HUES64 (cell line): ENCODE measurements around the gene TMEM26.

Experiments used
- H3K27ac ChIP-seq: 2 replicates; pipeline ENCODE4 v1.7.0; 2013; ENCODE audit warnings: low read depth, low read length, inconsistent platforms
- H3K27me3 ChIP-seq: 2 replicates; pipeline ENCODE4 v1.6.1; 2013; ENCODE audit warnings: mild to moderate bottlenecking, low read length; ENCODE audit not compliant: insufficient read depth
- H3K36me3 ChIP-seq: 2 replicates; pipeline ENCODE4 v1.6.1; 2013; ENCODE audit warnings: mild to moderate bottlenecking, low read length; ENCODE audit not compliant: insufficient read depth
- H3K4me1 ChIP-seq: 2 replicates; pipeline ENCODE4 v1.6.1; 2013; ENCODE audit warnings: mild to moderate bottlenecking, low read length, moderate library complexity; ENCODE audit not compliant: insufficient read depth
- H3K4me3 ChIP-seq: 2 replicates; pipeline ENCODE4 v1.5.1; 2013; ENCODE audit warnings: mild to moderate bottlenecking, low read length, moderate library complexity
- H3K9ac ChIP-seq: 2 replicates; pipeline ENCODE4 v1.6.1; 2013; ENCODE audit warnings: mild to moderate bottlenecking, low read depth, low read length
- H3K9me3 ChIP-seq: 2 replicates; pipeline ENCODE4 v1.6.1; 2013; ENCODE audit warnings: low read depth, low read length; ENCODE audit not compliant: insufficient read depth
- WGBS: fragments of 150-250, 120-280 bp; methylation state at CpG from one replicate; pipeline ENCODE4 v1.1.7; 2013; ENCODE audit warnings: missing lambda C conversion rate; 5-methylcytosine and 5-hydroxymethylcytosine counted together

The TMEM26 gene

GRCh38 chr10:61456095-61456789 lies 3.1 kb upstream of the TMEM26 start:
- Histone ChIP-seq H3K4me1 (peaks cover 5% of the 10 kb centered on the region; the same call in 1 of the 2 replicates), H3K27ac (no peak overlapping the region), H3K27me3 (peaks cover 46% of the 10 kb centered on the region), H3K9me3 (no peaks in the 10 kb centered on the region), H3K36me3 (no peaks in the 10 kb centered on the region), H3K9ac (no peak overlapping the region), H3K4me3 (no peak overlapping the region)
- 95% methylated on average over 4 of the region's 4 CpGs for WGBS

- no peaks in the 10 kb centered on the region for H3K9me3 ChIP-seq
- H3K27me3 ChIP-seq: peaks cover 51% of the 10 kb centered on the region
- H3K4me3 ChIP-seq: no peak overlapping the region
- WGBS: 90% methylated on average over 7 of the region's 8 CpGs
- H3K27ac ChIP-seq: no peak overlapping the region
- H3K9ac ChIP-seq: no peak overlapping the region
- H3K4me1 ChIP-seq: peaks cover 5% of the 10 kb centered on the region; the same call in 1 of the 2 replicates
- H3K36me3 ChIP-seq: no peaks in the 10 kb centered on the region
Measured at GRCh38 chr10:61455656-61456055, 2.5 kb upstream of the TMEM26 start.

- H3K9ac ChIP-seq: no peak overlapping the region
- no peak overlapping the region for H3K27ac ChIP-seq
- H3K36me3 ChIP-seq: no peaks in the 10 kb centered on the region
- H3K4me1 ChIP-seq: peaks cover 5% of the 10 kb centered on the region; the same call in 1 of the 2 replicates
- no peak overlapping the region for H3K4me3 ChIP-seq
- H3K9me3 ChIP-seq: no peaks in the 10 kb centered on the region
- WGBS: 90% methylated on average over 3 of the region's 4 CpGs
- peaks cover 51% of the 10 kb centered on the region for H3K27me3 ChIP-seq
Measured at GRCh38 chr10:61454541-61454940, 1.4 kb upstream of the TMEM26 start.

- Histone ChIP-seq H3K4me1 (peaks cover 5% of the 10 kb centered on the region; the same call in 1 of the 2 replicates), H3K4me3 (peak overlapping the region; percentile 78), H3K36me3 (no peaks in the 10 kb centered on the region), H3K9me3 (no peaks in the 10 kb centered on the region), H3K27ac (no peak overlapping the region), H3K27me3 (peaks cover 51% of the 10 kb centered on the region), H3K9ac (peak overlapping the region; percentile 36)
- 7% methylated on average over 28 of the region's 28 CpGs for WGBS
Measured at GRCh38 chr10:61452151-61452651, 980 bp downstream of the TMEM26 start.

GRCh38 chr10:61451357-61451756 lies 1.8 kb downstream of the TMEM26 start:
- H3K9me3 ChIP-seq: no peaks in the 10 kb centered on the region
- WGBS: 91% methylated on average over 3 of the region's 3 CpGs

GRCh38 chr10:61448841-61449600 lies 4.2 kb downstream of the TMEM26 start:
- no peak overlapping the region for H3K27ac ChIP-seq
- H3K4me3 ChIP-seq: no peak overlapping the region
- H3K36me3 ChIP-seq: no peaks in the 10 kb centered on the region
- H3K9ac ChIP-seq: no peak overlapping the region
- peaks cover 33% of the 10 kb centered on the region for H3K27me3 ChIP-seq
- WGBS: 89% methylated on average over 1 of the region's 5 CpGs
- H3K4me1 ChIP-seq: peaks cover 5% of the 10 kb centered on the region; the same call in 1 of the 2 replicates
- H3K9me3 ChIP-seq: no peaks in the 10 kb centered on the region

More at GRCh38 chr10:61451357-61451756, 1.8 kb downstream of the TMEM26 start:
- no peak overlapping the region for H3K9ac ChIP-seq
- H3K27ac ChIP-seq: no peak overlapping the region
- H3K4me3 ChIP-seq: no peak overlapping the region
- H3K27me3 ChIP-seq: peaks cover 51% of the 10 kb centered on the region
- peaks cover 5% of the 10 kb centered on the region; the same call in 1 of the 2 replicates for H3K4me1 ChIP-seq
- no peaks in the 10 kb centered on the region for H3K36me3 ChIP-seq

GRCh38 chr10:61448091-61448490 lies 5.1 kb downstream of the TMEM26 start:
- Histone ChIP-seq H3K4me3 (no peak overlapping the region), H3K4me1 (no peaks in the 10 kb centered on the region), H3K36me3 (no peaks in the 10 kb centered on the region), H3K27ac (no peak overlapping the region), H3K9me3 (no peaks in the 10 kb centered on the region), H3K27me3 (peaks cover 24% of the 10 kb centered on the region), H3K9ac (no peak overlapping the region)
- WGBS: 84% methylated on average over 3 of the region's 3 CpGs

GRCh38 chr10:61439058-61439609 lies 14.0 kb downstream of the TMEM26 start:
- Histone ChIP-seq H3K4me1 (no peaks in the 10 kb centered on the region), H3K27me3 (no peaks in the 10 kb centered on the region), H3K9ac (no peak overlapping the region), H3K27ac (no peak overlapping the region), H3K4me3 (no peak overlapping the region), H3K36me3 (no peaks in the 10 kb centered on the region), H3K9me3 (no peaks in the 10 kb centered on the region)
- WGBS: 88% methylated on average over 2 of the region's 4 CpGs

- H3K27me3 ChIP-seq: no peaks in the 10 kb centered on the region
- no peak overlapping the region for H3K9ac ChIP-seq
- H3K36me3 ChIP-seq: no peaks in the 10 kb centered on the region
- H3K27ac ChIP-seq: no peak overlapping the region
- no peak overlapping the region for H3K4me3 ChIP-seq
- H3K9me3 ChIP-seq: no peaks in the 10 kb centered on the region
- H3K4me1 ChIP-seq: no peaks in the 10 kb centered on the region
- WGBS: 89% methylated on average over 1 of the region's 2 CpGs
Measured at GRCh38 chr10:61438141-61438988, 14.8 kb downstream of the TMEM26 start.

GRCh38 chr10:61423178-61423577 lies 30.0 kb downstream of the TMEM26 start:
- Histone ChIP-seq H3K27ac (no peak overlapping the region), H3K4me3 (no peak overlapping the region), H3K4me1 (peaks cover 1% of the 10 kb centered on the region; the same call in 1 of the 2 replicates), H3K27me3 (no peaks in the 10 kb centered on the region), H3K36me3 (no peaks in the 10 kb centered on the region), H3K9ac (no peak overlapping the region), H3K9me3 (peaks cover 31% of the 10 kb centered on the region)
- 100% methylated on average over 1 of the region's 1 CpG for WGBS
